ENCODE measurements around the gene ITSN1.

GRCh38 chr21:33664135-33664534 lies 21.8 kb downstream of the ITSN1 start:
- no peak for TF ChIP-seq CTCF (conservative IDR thresholded peaks at IDR 0.05 in 1 of 2, IDR thresholded peaks at IDR 0.05 in 1 of 2; ENCODE audit: extremely low read depth in 1 of 2, insufficient read depth in 1 of 2, low read depth in 1 of 2, low read length in 2 of 2)
- TF ChIP-seq EZH2 (IDR thresholded peaks at IDR 0.05; ENCODE audit: borderline replicate concordance, low read length): no peak
